ENCODE results near the gene COL1A2.

Gene COL1A2

GRCh38 chr7:94439893-94440381, 45.2 kb downstream of the COL1A2 start:
- DNase-seq = no peak

- no peak for DNase-seq
Measured at GRCh38 chr7:94440451-94441039, 45.9 kb downstream of the COL1A2 start.

- DNase-seq = no peak
Measured at GRCh38 chr7:94441138-94441537, 46.4 kb downstream of the COL1A2 start.

- no peak for DNase-seq
Measured at GRCh38 chr7:94442639-94443038, 47.9 kb downstream of the COL1A2 start.

- no peak for DNase-seq
Measured at GRCh38 chr7:94444813-94445212, 50.1 kb downstream of the COL1A2 start.

GRCh38 chr7:94445696-94446194, 51.0 kb downstream of the COL1A2 start:
- no peak for DNase-seq

- DNase-seq = no peak
Measured at GRCh38 chr7:94446308-94446707, 51.6 kb downstream of the COL1A2 start.

- DNase-seq = no peak
Measured at GRCh38 chr7:94449151-94449725, 54.5 kb downstream of the COL1A2 start.

GRCh38 chr7:94450044-94450697, 55.5 kb downstream of the COL1A2 start:
- no peak for DNase-seq

GRCh38 chr7:94451187-94451586, 56.5 kb downstream of the COL1A2 start:
- no peak for DNase-seq

GRCh38 chr7:94452239-94452638, 57.5 kb downstream of the COL1A2 start:
- no peak for DNase-seq

- DNase-seq = no peak
Measured at GRCh38 chr7:94453898-94454297, 59.2 kb downstream of the COL1A2 start.

- no peak for DNase-seq
Measured at GRCh38 chr7:94458041-94458440, 63.3 kb downstream of the COL1A2 start.

GRCh38 chr7:94466516-94466915, 71.8 kb downstream of the COL1A2 start:
- DNase-seq = no peak

GRCh38 chr7:94471604-94472003, 76.9 kb downstream of the COL1A2 start:
- DNase-seq = no peak

- DNase-seq = no peak
Measured at GRCh38 chr7:94472608-94473007, 77.9 kb downstream of the COL1A2 start.

- DNase-seq = no peak
Measured at GRCh38 chr7:94476251-94476840, 81.7 kb downstream of the COL1A2 start.

GRCh38 chr7:94477878-94478277, 83.2 kb downstream of the COL1A2 start:
- no peak for DNase-seq

- no peak for DNase-seq
Measured at GRCh38 chr7:94478648-94479214, 84.0 kb downstream of the COL1A2 start.
